Calu3 (cell line): ENCODE results near the gene JAKMIP2. TPM values are rescaled to one million over a fixed set of nuclear protein-coding genes. Genes with fewer than 3 reads are reported as not detected.

Experiments
- BruUV-seq: library from RNA; stranded (reverse); fragments of 400-500 nt; replicated peaks from 2 replicates; lab custom pipeline; 2021; lab: Mats Ljungman, UMichigan
- CTCF ChIA-PET: fragments of 300-600 bp; sonication (Branson Sonifier 250); formaldehyde crosslinking; loops from one replicate; lab custom pipeline; 2022; ENCODE audit warnings: antibody characterized with exemption; lab: Charles Lee
- DNase-seq: peaks from one replicate; pipeline ENCODE4 v3.0.0; 2022
- H3K27ac Mint-ChIP-seq: one replicate; pipeline ENCODE4 v1.8.0; 2022; ENCODE audit warnings: mixed read lengths; ENCODE audit not compliant: unreplicated experiment
- H3K27me3 Mint-ChIP-seq: one replicate; pipeline ENCODE4 v1.8.0; 2022; ENCODE audit warnings: mixed read lengths; ENCODE audit not compliant: unreplicated experiment
- H3K36me3 Mint-ChIP-seq: one replicate; pipeline ENCODE4 v1.8.0; 2022; ENCODE audit warnings: mild to moderate bottlenecking, moderate library complexity, mixed read lengths; ENCODE audit not compliant: insufficient read depth, unreplicated experiment
- H3K4me1 Mint-ChIP-seq: one replicate; pipeline ENCODE4 v1.8.0; 2022; ENCODE audit warnings: mild to moderate bottlenecking, low read depth, mixed read lengths; ENCODE audit not compliant: unreplicated experiment
- H3K4me3 Mint-ChIP-seq: one replicate; pipeline ENCODE4 v1.8.0; 2022; ENCODE audit warnings: mild to moderate bottlenecking, low read depth, moderate library complexity, mixed read lengths; ENCODE audit not compliant: unreplicated experiment
- H3K9me3 Mint-ChIP-seq: one replicate; pipeline ENCODE4 v1.8.0; 2022; ENCODE audit warnings: low read depth, mixed read lengths; ENCODE audit not compliant: unreplicated experiment
- CTCF ChIP-seq: fragments of 200-600 bp; IDR thresholded peaks from one replicate; pipeline ENCODE4 v1.8.0; 2022; ENCODE audit warnings: antibody characterized with exemption; ENCODE audit not compliant: unreplicated experiment
- intact Hi-C: fragments of 100-400 bp; cut with micrococcal nuclease; formaldehyde crosslinking; loops from one replicate; pipeline ENCODE4 v1.10.0; 2022; ENCODE audit not compliant: unreplicated experiment
- total RNA-seq: library from RNA; stranded (reverse); gene quantifications from 2 replicates; pipeline ENCODE4 v1.2.3, GENCODE V29; 2022

The JAKMIP2 gene
- total RNA-seq, 1 experiment from 2014 or later: not detected

- no peak for DNase-seq
- BruUV-seq: no TSS peak
- Mint-ChIP-seq H3K27ac (no peak overlapping the region), H3K27me3 (no peaks in the 10 kb centered on the region), H3K4me3 (no peak overlapping the region), H3K9me3 (peaks cover 3% of the 10 kb centered on the region), H3K4me1 (peaks cover 13% of the 10 kb centered on the region), H3K36me3 (no peaks in the 10 kb centered on the region)
- CTCF ChIA-PET: no interaction called here
- no peak for TF ChIP-seq CTCF
- intact Hi-C loops: no loop called here
Measured at GRCh38 chr5:147552897-147553296, 229.6 kb downstream of the JAKMIP2 start.

- peaks cover 13% of the 10 kb centered on the region for H3K4me1 Mint-ChIP-seq
- intact Hi-C loops: no loop called here
- no peaks in the 10 kb centered on the region for H3K36me3 Mint-ChIP-seq
- DNase-seq: no peak
- no peak for TF ChIP-seq CTCF
- no TSS peak for BruUV-seq
- no peak overlapping the region for H3K27ac Mint-ChIP-seq
- CTCF ChIA-PET: interaction anchor here (0.5 kb wide), 1 partner anchor 72 kb away, joined by 4 read pairs; no protein-coding TSS in a partner anchor
- no peaks in the 10 kb centered on the region for H3K27me3 Mint-ChIP-seq
- peaks cover 3% of the 10 kb centered on the region for H3K9me3 Mint-ChIP-seq
- H3K4me3 Mint-ChIP-seq: no peak overlapping the region
Measured at GRCh38 chr5:147551677-147552076, 230.9 kb downstream of the JAKMIP2 start.

GRCh38 chr5:147547730-147548129 lies 234.8 kb downstream of the JAKMIP2 start:
- no TSS peak for BruUV-seq
- no peak for DNase-seq
- no peak for TF ChIP-seq CTCF
- Mint-ChIP-seq H3K4me3 (no peak overlapping the region), H3K27ac (no peak overlapping the region), H3K4me1 (no peaks in the 10 kb centered on the region), H3K27me3 (no peaks in the 10 kb centered on the region), H3K9me3 (peaks cover 3% of the 10 kb centered on the region), H3K36me3 (no peaks in the 10 kb centered on the region)
- CTCF ChIA-PET: no interaction called here
- intact Hi-C loops: no loop called here

GRCh38 chr5:147544556-147544955 lies 238.0 kb downstream of the JAKMIP2 start:
- intact Hi-C loops: no loop called here
- CTCF ChIA-PET: no interaction called here
- no peaks in the 10 kb centered on the region for H3K4me1 Mint-ChIP-seq
- H3K36me3 Mint-ChIP-seq: no peaks in the 10 kb centered on the region
- H3K27me3 Mint-ChIP-seq: no peaks in the 10 kb centered on the region
- no peak overlapping the region for H3K4me3 Mint-ChIP-seq
- no peak overlapping the region for H3K27ac Mint-ChIP-seq
- H3K9me3 Mint-ChIP-seq: peaks cover 3% of the 10 kb centered on the region
- no peak for DNase-seq
- BruUV-seq: no TSS peak
- TF ChIP-seq CTCF: no peak
